Non-pigmented ciliary epithelial cell (primary cell): ENCODE data around the gene GNB5.

Source experiments
- DNase-seq: peaks from one replicate; pipeline ENCODE4 v3.0.0-alpha.2; 2010; ENCODE audit warnings: low read depth

The GNB5 gene

GRCh38 chr15:52140646-52141045 lies 50.5 kb downstream of the GNB5 start:
- no peak for DNase-seq

GRCh38 chr15:52139599-52140462 lies 51.4 kb downstream of the GNB5 start:
- no peak for DNase-seq

DNA sequence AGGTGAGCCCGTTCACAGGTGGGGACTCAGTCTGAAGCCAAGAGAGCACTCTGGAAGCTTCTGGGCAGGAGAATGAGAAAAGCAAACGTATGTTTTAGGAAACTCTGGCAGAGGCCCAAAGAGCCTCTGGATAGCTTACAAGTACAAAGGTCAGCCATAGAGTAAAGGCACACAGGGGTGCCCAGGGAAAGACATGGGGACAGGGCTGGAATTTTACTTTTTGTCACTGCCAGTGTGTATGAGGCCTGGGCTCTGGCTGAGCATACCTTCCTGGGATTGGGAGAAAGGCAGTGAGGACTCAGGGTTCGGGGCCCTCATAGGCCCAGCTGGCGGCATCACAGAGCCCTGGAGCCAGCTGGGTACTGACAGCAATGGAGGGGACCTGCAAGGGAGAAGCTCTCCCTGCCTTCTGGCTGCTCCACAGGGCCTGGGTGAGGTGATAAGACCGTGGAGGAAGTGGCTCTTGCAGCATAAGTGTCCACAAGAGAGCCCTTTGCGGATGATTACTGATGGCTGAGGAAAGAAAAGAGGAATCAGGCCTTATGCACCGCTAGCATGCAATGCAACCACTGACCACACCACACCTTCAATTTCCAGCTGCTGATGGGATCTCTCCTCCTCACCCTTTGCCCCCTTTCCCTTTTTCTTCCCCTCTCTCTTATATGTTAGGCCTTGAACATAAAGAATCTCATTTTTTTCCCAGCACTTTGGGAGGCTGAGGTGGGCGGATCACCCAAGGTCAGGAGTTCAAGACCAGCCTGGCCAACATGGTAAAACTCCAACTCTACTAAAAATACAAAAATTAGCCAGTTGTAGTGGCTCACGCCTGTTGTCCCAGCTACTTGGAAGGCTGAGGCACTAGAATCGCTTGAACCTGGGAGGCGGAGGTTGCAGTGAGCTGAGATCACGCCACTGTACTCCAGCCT lies 53.5 kb downstream of the GNB5 start:
- DNase-seq = no peak

- no peak for DNase-seq
These were observed 54.7 kb downstream of the GNB5 start for GRCh38 chr15:52136442-52136980.

- DNase-seq = no peak
These were observed 56.6 kb downstream of the GNB5 start for GRCh38 chr15:52134502-52135144.

DNA sequence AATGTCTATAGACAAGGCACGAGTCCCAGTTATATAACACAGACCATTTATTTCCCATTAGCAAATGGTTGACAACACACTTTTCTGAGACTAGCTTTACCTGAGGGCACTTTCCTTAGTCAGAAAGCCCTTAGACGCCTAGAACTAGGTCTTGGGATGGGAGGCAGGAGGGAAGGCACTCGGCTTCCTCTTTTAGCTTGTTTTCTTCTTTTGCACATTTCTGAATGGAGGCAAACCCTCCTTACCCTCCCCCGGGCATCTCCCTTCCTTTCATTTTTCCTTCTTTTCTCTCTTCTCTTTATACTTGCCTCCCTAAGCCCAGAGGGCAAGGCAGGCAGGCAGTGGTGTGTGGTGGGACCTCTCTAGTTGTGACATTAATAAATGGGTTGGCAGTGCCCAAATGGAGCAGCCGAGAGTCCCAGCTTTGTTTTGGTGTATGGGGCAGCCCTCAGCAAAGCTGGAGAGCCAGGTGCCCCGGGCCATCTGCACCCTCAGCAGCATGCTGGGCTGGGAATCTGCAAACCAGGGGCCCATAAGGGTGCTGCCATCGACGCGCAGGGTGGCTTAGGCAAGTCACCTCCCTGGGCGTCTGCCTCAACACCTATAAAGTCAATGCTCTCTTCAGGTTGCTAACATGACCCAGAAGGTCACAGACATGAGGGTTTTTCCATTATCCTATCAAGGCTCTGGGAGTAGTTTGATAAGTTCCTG lies 57.5 kb downstream of the GNB5 start:
- no peak for DNase-seq

DNA sequence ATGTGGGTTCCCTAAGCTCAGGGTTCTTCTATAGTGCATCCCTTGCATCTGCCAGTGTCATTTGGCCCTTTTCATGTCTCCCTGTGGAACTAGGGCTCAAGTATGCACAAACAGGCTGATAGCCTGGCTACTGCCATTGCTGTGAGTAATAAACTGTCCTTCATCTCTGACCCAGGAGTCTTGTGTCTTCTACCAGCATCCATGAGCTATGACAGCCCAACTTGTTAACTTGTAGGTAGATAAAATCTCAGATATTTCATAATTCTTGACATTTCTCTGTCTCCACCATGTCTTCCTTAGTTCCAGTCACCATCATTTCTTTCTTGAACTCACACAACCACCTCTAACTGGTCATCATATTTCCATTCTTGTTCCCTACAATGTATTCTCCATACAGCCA lies 59.1 kb downstream of the GNB5 start:
- no peak for DNase-seq

DNA sequence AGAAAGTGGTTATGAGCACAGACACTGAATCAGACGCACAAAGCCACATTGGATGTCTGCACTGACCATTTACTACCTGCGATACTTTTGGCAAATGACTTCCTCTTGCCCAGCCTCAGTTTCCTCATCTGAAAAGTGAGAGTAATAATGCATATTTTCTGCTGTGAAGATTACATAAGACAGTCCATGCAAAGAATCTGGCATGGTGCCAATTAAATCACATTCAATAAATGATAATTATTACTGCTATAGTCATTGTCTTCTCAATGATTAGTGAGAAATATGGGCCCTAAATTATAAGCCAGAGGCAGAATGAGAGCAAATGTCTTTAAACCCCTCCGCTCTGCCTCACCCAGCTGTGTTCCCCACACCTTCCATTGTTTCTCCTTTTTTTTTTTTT lies 62.6 kb downstream of the GNB5 start:
- DNase-seq = no peak

GRCh38 chr15:52124270-52124880 lies 66.8 kb downstream of the GNB5 start:
- DNase-seq = no peak

DNA sequence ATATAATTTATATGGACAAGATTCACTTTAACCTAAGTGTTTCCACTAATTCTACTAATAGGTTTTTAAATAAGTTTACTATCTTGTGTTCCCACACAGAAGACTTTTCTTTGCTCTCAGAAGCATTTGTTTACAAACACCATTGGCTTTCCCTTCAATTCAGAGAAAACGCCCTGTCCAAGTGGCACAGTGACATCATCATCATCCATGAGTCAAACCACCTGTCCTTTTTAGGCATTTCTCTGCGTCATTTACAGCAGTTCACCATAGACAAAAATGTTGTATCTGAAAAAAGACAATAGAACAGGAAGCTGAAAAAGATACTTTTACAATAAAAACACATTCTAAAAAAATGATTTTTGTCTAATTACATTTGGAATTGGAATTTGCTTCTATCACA lies 69.3 kb downstream of the GNB5 start:
- no peak for DNase-seq

DNA sequence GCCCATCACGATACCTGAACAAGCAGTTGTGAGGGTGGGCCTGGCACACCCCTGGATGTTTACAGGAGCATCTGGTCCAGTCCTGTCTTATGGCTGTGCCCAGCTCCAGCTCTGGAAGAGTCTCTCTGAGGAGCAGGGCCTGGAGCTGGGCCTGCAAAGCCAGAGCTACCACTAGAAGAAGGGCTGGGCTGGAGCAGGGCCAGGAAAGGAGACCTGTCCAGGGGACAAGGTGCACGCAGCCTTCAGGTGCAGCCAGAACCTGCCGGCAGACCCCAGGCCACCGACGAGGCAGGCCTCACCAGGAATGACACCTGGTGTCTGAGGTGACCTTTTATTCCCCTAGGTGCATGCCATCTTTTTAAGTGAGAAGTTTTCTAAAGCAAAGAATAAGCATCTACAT lies 70.2 kb downstream of the GNB5 start:
- DNase-seq = no peak

DNA sequence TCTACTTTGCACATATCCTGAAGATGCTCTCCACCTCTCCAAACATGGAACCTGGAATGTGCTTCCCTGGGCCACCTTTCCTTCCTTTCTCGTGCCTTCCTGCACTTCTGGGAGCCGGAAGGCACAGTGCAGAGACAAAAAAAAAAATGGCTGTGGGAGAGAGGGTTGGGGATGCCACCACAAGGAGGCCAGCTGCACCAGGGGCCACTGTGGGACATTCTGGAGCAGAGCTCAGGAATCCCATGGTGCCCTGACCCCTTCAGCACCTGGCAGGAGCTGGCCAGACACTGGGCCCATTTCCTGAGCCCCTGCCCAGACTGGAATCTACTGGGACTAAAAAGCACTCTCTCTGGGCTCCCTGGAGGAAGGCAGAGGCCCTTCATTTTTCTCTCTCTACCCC lies 70.7 kb downstream of the GNB5 start:
- no peak for DNase-seq

GRCh38 chr15:52118969-52119749 lies 72.0 kb downstream of the GNB5 start:
- no peak for DNase-seq

- no peak for DNase-seq
These were observed 73.6 kb downstream of the GNB5 start for GRCh38 chr15:52117549-52117948.

DNA sequence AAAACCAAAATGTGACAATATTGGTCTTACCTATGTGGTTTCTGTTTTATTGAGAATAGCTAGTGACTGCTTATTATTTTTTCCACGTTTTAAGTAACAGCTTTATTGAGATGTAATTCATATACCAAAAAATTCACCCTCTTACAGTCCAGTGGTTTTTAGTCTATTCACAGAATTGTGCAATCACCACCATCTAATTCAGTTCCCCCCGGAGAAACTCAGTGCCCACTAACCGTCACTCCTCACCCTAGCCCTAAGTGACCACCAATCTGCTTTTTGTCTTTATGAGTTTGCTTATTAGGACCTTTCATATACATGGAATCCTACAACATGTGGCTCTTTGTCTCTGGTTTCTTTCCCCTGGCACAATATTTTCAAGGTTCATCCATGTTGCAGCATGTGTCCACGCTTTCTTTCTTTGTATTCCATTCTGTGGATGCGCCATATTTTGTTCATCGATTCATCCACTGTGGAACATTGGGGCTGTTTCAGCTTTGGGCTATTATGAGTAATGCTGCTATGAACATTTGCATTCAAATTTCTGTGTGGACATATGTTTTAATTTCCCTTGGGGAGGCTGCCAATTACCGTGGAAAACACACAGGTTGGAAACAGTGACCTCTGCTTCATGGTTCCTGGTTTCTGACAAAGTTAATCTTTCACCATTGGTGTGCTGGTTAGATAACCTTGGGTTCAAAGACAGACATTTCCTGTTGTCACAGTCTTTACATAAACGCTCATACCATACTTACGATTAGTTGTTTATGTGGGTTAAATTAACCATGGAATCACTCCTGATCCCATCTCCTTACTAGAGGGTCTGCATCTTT lies 75.4 kb downstream of the GNB5 start:
- DNase-seq = no peak

DNA sequence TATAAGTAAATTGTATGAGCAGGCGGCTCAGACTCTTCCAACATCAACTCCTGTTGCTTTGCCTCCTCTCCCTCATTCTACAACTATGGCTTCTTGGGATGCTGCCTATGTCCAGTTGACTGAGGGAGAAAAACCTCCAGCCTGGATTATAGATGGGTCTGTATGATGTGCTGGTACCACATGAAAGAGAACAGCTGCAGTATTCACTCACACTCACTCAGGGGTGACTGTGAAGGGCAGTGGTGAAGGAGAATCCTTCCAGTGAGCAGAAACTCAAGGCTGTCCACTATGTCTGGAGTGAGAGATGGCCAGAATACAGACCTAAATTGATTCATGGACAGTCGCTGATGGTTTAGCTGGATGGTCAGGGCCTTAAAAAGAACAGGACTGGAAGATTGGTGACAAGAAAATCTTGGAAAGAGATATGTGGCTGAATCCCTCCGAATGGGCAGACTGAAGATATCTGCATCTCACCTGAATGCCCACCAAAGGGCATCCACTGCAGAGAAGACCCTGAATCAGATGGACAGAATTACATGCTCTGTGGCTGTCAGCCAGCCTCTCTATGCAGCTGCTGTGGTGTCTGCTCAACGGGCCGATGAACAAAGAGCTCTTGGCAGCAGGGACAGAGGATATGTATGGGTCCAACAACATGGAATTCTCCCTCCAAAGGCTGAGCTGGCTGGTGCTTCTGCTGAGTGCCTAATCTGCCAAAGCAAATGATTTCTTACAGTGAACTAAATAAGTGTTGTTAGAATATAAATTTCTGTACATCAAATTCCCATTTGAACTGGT lies 76.7 kb downstream of the GNB5 start:
- DNase-seq = no peak

DNA sequence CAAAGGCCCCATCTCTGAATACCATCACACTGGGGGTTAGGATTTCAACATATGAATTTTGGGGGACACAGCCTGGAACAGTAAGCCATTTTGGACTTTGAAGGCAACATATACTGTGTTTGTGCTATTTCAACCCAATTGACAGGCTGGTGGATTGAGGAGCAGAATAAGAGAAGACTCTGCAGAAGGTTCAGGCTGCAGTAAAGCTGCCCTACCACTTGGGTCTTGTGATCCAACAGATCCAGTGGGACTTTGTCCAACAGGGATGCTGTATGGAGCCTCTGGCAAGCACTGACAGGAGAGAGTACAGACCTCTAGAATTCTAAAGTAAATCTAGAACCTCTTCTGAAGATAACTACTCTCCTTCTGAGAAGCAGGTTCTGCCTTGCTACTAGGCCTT lies 77.5 kb downstream of the GNB5 start:
- no peak for DNase-seq

DNA sequence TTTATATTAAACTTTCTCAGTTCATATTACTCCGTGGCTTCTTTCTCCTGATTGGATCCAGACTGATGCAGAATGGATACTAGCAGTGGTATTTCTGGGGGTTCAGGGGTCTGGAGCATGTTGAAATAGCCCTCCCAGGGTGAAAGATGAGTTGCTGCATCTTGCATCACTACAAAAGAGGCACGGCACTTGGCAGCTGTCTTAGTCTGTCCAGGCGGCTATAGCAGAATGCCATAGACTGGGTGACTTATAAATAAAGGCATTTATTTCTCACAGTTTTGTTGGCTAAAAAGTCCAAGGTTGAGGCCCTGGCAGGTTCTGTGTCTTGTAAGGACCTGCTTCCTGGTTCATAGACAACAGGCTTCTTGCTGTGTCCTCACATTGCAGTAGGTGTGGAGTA lies 78.0 kb downstream of the GNB5 start:
- no peak for DNase-seq
